ENCODE measurements around the gene SDR9C7. TPM values are rescaled to one million over a fixed set of nuclear protein-coding genes. Genes with fewer than 3 reads are reported as not detected.
"Not testable (repeated sequence)": the region's sequence is repeated elsewhere in the genome, so short reads cannot be mapped to it uniquely, and the experiment has no call there.

SDR9C7 gene
- polyA plus RNA-seq, 3 donors = not detected

- 70 to 88% (median 85%) methylated on average over 6 of the region's 6 CpGs for WGBS, 3 donors
- H3K27ac ChIP-seq (ENCODE audit: low read depth, low read length) = no peak overlapping the region
Observed at GRCh38 chr12:56954958-56955355, 20.7 kb upstream of the SDR9C7 start.

- H3K27ac ChIP-seq (ENCODE audit: low read depth, low read length) = no peak overlapping the region
- WGBS, 3 donors = 91 to 95% (median 92%) methylated on average over 6 of the region's 6 CpGs
Observed at GRCh38 chr12:56954057-56954957, 20.1 kb upstream of the SDR9C7 start.

GRCh38 chr12:56953314-56953713 lies 19.1 kb upstream of the SDR9C7 start:
- no peak overlapping the region for H3K27ac ChIP-seq (ENCODE audit: low read depth, low read length)
- 35 to 39% (median 38%) methylated on average over 1 of the region's 1 CpG for WGBS, 3 donors

- WGBS, 3 donors = 84 to 91% (median 90%) methylated on average over 11 of the region's 11 CpGs
- no peak overlapping the region for H3K27ac ChIP-seq (ENCODE audit: low read depth, low read length)
Observed at GRCh38 chr12:56951582-56952339, 17.6 kb upstream of the SDR9C7 start.

- 95 to 100% (median 95%) methylated on average over 2 of the region's 2 CpGs for WGBS, 3 donors
Observed at GRCh38 chr12:56948881-56949280, 14.7 kb upstream of the SDR9C7 start.

GRCh38 chr12:56948457-56948777 lies 14.2 kb upstream of the SDR9C7 start:
- no peak overlapping the region for H3K27ac ChIP-seq (ENCODE audit: low read depth, low read length)

More at GRCh38 chr12:56948881-56949280, 14.7 kb upstream of the SDR9C7 start:
- no peak overlapping the region for H3K27ac ChIP-seq (ENCODE audit: low read depth, low read length)

GRCh38 chr12:56947633-56948456 lies 13.6 kb upstream of the SDR9C7 start:
- WGBS, 3 donors = 70 to 85% (median 83%) methylated on average over 6 of the region's 6 CpGs
- H3K27ac ChIP-seq (ENCODE audit: low read depth, low read length) = no peak overlapping the region

GRCh38 chr12:56943878-56944277 lies 9.7 kb upstream of the SDR9C7 start:
- 85 to 94% (median 93%) methylated on average over 4 of the region's 4 CpGs for WGBS, 3 donors

GRCh38 chr12:56943374-56943773 lies 9.2 kb upstream of the SDR9C7 start:
- 82 to 92% (median 88%) methylated on average over 1 of the region's 1 CpG for WGBS, 3 donors
- not testable (repeated sequence) for H3K27ac ChIP-seq (ENCODE audit: low read depth, low read length)

More at GRCh38 chr12:56943878-56944277, 9.7 kb upstream of the SDR9C7 start:
- no peak overlapping the region for H3K27ac ChIP-seq (ENCODE audit: low read depth, low read length)

GRCh38 chr12:56941299-56942017 lies 7.2 kb upstream of the SDR9C7 start:
- WGBS, 3 donors = 4 to 43% (median 27%) methylated on average over 2 to 3 of the region's 3 CpGs
- H3K27ac ChIP-seq (ENCODE audit: low read depth, low read length) = no peak overlapping the region

GRCh38 chr12:56940942-56941298 lies 6.7 kb upstream of the SDR9C7 start:
- 0 to 17% (median 10%) methylated on average over 1 of the region's 4 CpGs for WGBS, 3 donors
- not testable (repeated sequence) for H3K27ac ChIP-seq (ENCODE audit: low read depth, low read length)

GRCh38 chr12:56935752-56936151 lies 1.5 kb upstream of the SDR9C7 start:
- no peak overlapping the region for H3K27ac ChIP-seq (ENCODE audit: low read depth, low read length)
- WGBS, 3 donors = 81 to 94% (median 91%) methylated on average over 2 of the region's 2 CpGs

- no peak overlapping the region for H3K27ac ChIP-seq (ENCODE audit: low read depth, low read length)
- WGBS, 3 donors = 39 to 88% (median 73%) methylated on average over 2 of the region's 2 CpGs
Observed at GRCh38 chr12:56935157-56935556, 949 bp upstream of the SDR9C7 start.

- WGBS, 3 donors = 71 to 86% (median 71%) methylated on average over 1 of the region's 1 CpG
Observed at GRCh38 chr12:56932867-56933266, 1.3 kb downstream of the SDR9C7 start.

GRCh38 chr12:56932146-56932545 lies 2.1 kb downstream of the SDR9C7 start:
- no peak overlapping the region for H3K27ac ChIP-seq (ENCODE audit: low read depth, low read length)
- 77 to 89% (median 81%) methylated on average over 5 of the region's 5 CpGs for WGBS, 3 donors

More at GRCh38 chr12:56932867-56933266, 1.3 kb downstream of the SDR9C7 start:
- no peak overlapping the region for H3K27ac ChIP-seq (ENCODE audit: low read depth, low read length)

- no peak overlapping the region for H3K27ac ChIP-seq (ENCODE audit: low read depth, low read length)
- 56 to 76% (median 72%) methylated on average over 2 of the region's 2 CpGs for WGBS, 3 donors
Observed at GRCh38 chr12:56931474-56931978, 2.7 kb downstream of the SDR9C7 start.

- H3K27ac ChIP-seq (ENCODE audit: low read depth, low read length) = no peak overlapping the region
- WGBS, 3 donors = 87 to 92% (median 92%) methylated on average over 8 of the region's 8 CpGs
Observed at GRCh38 chr12:56930241-56930640, 4.0 kb downstream of the SDR9C7 start.

GRCh38 chr12:56929780-56930179 lies 4.4 kb downstream of the SDR9C7 start:
- WGBS, 3 donors = 83 to 87% (median 86%) methylated on average over 4 of the region's 4 CpGs
- H3K27ac ChIP-seq (ENCODE audit: low read depth, low read length) = no peak overlapping the region

Data from adipose tissue (tissue), 3 donors.